ENCODE results near the gene ITGB2.

Gene ITGB2

GRCh38 chr21:44897326-44898010 lies 23.2 kb downstream of the ITGB2 start:
- no peak for DNase-seq (ENCODE audit: low read depth)

DNA sequence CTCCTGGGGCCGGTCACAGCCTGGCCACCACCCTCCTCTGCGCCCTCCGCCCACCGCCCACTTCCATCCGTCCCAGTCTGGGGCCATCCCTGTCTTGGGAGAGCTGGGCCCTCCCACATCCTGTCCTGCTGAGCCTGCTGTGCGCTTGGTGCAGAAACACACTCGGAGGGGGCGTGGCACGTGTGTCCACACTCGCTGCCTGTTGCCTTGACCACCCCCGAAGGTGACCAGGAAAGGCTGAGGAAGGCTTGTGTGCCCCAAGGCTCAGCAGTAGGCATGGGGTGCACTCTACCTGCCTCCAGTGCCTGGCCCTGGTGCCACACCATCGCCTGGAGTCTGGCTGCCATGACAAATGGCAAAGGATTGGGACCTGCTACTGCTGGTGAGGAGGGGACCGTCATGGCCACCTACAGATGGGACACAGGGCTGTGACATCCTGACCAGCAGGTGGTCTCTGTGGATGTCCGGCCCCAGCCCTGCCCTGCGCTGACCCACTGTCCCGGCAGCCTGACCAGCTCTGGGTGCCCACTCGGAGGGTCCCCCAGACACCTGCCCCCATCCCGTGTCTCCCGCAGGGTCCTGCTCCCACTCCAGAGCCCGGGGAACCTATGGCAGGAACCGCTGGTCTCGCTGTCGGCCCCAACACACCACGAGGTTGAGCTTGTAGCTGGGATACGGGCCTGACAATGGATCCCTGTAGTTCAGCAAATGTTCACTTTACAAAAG lies 24.0 kb downstream of the ITGB2 start:
- no peak for DNase-seq (ENCODE audit: low read depth)

GRCh38 chr21:44895859-44896258 lies 24.8 kb downstream of the ITGB2 start:
- no peak for DNase-seq (ENCODE audit: low read depth)

GRCh38 chr21:44894687-44895302 lies 25.9 kb downstream of the ITGB2 start:
- DNase-seq (ENCODE audit: low read depth) = no peak

- DNase-seq (ENCODE audit: low read depth) = no peak
These were observed 26.6 kb downstream of the ITGB2 start for GRCh38 chr21:44893948-44894656.

GRCh38 chr21:44893278-44893556 lies 27.5 kb downstream of the ITGB2 start:
- DNase-seq (ENCODE audit: low read depth) = no peak

DNA sequence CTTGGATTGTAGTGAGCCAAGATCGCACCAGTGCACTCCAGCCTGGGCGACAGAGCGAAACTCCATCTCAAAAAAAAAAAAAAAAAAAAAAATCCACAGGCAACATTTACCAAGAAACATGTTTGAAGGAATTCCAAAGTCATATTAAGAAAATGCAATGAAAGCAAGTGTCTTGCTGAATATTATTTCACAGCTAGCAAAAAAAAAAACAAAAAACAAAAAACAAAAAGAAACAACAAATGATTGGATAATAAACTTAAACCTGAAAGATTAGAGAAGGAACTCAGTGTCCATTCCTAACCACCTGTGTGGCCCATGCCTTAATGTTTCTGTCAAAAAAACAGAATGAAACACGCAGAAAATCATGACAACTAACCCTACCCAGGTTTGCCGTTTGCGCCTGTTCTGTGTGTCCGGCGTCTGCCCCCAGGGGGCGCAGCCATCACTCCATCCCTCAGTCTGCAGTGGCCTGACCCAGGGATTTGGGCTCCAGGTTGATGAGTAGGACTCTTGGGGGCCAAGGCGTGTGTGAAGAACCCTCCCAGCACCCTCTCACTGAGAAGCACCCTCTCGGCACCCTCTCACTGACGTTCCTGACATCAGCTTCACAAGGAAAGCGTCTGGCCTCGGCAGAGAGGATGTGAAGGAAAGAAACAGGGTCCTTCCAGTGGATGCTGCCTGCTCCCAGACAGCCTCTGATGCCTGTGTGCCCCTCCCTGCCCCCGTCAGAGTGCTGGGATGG lies 28.0 kb downstream of the ITGB2 start:
- DNase-seq (ENCODE audit: low read depth) = peak; percentile 58

DNA sequence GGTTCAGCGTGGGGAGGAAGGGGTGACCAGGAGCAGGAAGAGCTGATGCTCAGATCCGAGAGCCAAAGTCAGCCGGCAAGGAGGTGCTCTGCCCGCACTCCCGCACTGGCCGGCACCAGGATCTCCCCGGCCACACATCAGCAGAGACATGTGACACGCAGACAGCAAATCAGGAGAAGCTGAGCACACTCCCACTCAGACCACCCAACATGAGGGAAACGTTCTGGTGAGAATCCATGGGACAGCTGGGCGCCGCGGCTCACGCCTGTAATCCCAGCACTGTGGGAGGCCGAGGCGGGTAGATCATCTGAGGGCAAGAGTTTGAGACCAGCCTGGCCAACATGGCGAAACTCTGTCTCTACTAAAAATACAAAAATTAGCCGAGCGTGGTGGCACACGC lies 28.6 kb downstream of the ITGB2 start:
- DNase-seq (ENCODE audit: low read depth) = no peak

DNA sequence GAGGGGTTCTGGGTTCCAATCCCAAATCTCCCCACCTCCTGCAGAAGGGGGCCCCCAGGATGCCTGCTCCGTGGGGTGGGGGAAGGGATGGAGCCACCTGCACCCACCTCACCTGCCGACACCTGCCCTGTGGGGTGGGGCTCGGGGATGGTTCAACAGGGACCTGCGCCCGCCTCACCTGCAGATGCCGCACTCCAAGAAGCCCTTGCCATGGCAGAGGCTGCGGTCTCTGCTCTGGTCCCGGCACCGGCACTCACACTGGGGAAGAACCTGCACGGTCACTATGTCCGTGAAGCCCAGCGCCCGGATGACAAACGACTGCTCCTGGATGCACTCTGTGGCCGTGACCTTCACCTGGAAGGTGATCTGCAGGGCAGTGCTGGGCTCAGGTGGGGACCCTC lies 29.1 kb downstream of the ITGB2 start:
- no peak for DNase-seq (ENCODE audit: low read depth)

GRCh38 chr21:44890961-44891541 lies 29.6 kb downstream of the ITGB2 start:
- DNase-seq (ENCODE audit: low read depth) = no peak

DNA sequence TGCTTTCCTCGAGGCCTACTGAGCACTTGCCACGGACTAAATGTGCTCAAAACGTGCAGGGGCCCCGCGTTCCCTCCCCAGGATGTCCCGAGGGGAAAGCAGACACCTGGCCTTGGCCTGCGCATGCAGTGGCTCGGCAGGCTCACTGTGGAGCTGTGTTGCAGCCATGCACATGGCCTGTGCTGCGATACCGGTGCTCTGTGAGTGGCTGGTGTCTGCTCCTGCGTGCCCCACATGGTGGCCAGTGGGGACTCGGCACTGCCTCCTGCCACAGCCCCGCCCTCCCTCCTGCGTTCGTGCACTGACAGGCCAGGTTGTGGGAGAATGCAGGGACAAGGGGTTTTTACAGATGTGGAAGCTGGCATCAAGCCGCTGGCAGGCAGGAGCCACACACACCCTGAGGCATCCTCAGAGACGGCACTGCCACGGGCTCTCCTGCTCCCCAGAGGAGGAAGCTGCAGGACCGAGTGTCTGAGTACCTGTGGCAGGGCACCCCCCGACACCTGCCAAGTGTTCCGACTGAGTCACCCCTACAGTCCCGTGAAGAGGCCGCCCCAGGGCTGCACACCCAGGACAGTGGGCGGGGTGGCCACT lies 30.3 kb downstream of the ITGB2 start:
- no peak for DNase-seq (ENCODE audit: low read depth)

DNA sequence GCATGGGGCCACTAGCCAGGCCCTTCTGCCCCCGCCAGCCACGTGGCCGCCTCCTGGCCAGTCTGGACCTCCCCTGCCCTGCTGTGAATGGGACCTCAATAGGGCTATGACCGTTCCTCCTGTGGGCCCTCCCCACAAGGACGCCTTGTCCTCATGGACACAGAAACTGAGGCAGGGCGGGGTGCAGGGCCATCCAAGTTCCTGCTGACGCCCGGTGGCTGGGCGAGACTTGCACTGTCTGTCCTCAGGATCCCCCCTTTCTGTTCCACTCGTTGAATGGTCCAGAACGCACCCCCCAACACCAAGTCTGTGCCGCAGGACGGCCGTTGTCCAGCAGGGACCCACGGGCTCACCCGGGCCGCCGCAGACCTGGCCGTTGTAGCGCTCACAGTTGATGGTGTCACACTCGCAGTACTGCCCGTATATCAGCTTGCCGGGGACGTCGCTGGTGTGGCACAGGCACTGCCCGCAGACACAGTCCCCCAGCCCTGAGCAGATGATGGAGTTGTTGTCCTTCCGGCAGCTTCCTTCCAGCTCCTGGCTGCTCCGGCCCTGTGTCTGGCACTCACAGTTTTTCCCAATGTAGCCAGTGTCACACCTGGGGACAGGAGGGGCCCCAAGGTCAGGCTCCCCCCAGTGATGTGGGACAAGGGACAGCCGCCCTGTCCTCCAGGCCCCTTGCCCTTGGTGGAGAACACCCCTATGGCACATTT lies 30.9 kb downstream of the ITGB2 start:
- no peak for DNase-seq (ENCODE audit: low read depth)

- no peak for DNase-seq (ENCODE audit: low read depth)
These were observed 31.8 kb downstream of the ITGB2 start for GRCh38 chr21:44888581-44889550.

GRCh38 chr21:44887807-44888580 lies 32.7 kb downstream of the ITGB2 start:
- no peak for DNase-seq (ENCODE audit: low read depth)

DNA sequence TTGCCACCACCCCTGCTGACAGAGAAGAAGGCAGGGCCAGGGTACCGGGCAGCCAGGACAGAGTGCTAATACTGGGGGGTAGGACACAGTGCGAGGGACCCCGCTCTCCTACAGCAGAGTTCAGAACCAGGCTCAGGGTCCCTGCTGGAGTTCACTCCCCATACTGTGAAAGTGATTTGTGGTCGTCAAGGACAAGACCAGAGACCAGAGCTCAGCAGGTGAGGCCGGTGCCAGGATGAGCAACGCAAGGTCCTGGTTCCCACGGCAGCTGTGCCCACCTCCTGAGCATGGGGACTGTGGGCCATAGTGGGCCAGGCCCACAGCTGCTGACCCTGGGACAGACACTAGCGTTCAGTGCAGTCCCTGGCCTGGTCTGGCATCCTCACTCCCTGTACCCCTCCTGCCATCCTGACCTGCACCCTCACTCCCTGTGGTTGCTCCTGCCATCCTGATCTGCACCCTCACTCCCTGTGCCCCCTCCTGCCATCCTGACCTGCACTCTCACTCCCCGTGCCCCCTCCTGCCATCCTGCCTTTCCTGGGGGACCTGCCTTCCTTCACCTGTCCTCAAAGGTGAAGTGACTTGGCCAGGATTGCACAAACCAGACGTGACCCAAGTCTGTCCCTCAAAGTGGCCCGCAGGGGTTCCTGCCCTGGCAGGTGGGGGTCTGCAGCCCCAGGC lies 33.4 kb downstream of the ITGB2 start:
- DNase-seq (ENCODE audit: low read depth) = no peak

- DNase-seq (ENCODE audit: low read depth) = no peak
These were observed 34.3 kb downstream of the ITGB2 start for GRCh38 chr21:44886113-44887075.

- DNase-seq (ENCODE audit: low read depth) = no peak
These were observed 35.1 kb downstream of the ITGB2 start for GRCh38 chr21:44885615-44886014.

All from ELR (cell line).